Stimulated activated CD4-positive, alpha-beta T cell treated with anti-CD3 and anti-CD28 coated beads, Interleukin-2, amount 100 ng/mL, for 4 hours (primary cell): Measurements from ENCODE around the gene MN1.

Source experiments
- DNase-seq: peaks from one replicate; pipeline ENCODE4 v3.0.0-alpha.2; 2020; ENCODE audit warnings: low read depth

Gene MN1

DNA sequence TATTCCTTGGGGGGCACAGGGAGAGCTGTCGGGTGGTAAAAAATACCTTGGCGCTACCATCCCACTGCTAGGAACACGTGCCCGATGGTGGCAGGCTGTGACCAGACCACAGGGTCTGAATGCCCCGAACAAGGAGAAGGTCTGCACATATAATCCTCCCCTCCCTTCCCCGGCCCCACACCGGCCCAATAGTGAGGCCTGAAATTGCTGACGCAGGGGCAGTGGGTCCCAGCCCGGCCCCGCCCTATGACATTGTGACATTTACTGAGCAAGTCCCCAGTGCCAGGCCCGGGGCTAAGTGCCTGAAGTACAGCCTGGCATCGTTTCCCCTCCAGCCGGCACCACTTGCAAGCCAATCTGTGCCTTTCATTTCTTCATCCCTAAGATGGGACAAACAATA, 19.5 kb downstream of the MN1 start:
- no peak for DNase-seq

GRCh38 chr22:27780161-27780575, 21.4 kb downstream of the MN1 start:
- DNase-seq: no peak

DNA sequence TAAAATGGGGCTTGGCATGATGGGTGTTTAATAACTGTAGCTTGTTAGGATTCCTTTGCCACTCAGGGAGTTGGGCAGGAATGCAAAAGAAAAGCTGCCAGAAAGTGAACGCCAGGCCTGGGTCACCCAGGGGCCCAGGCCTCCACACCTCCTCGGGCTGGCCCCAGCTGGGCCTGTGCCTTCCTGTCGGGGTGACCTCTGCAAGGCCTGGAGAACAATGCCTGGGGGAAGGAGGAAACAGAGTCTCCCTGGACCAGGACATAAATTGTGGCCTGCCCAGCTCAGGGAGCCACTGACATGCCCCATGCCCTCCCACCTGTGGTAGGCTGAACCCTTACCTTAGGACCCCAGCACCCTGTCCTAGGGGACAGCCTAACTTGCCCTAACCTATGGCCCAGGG, 21.9 kb downstream of the MN1 start:
- no peak for DNase-seq

GRCh38 chr22:27778294-27779090, 23.1 kb downstream of the MN1 start:
- DNase-seq: no peak

DNA sequence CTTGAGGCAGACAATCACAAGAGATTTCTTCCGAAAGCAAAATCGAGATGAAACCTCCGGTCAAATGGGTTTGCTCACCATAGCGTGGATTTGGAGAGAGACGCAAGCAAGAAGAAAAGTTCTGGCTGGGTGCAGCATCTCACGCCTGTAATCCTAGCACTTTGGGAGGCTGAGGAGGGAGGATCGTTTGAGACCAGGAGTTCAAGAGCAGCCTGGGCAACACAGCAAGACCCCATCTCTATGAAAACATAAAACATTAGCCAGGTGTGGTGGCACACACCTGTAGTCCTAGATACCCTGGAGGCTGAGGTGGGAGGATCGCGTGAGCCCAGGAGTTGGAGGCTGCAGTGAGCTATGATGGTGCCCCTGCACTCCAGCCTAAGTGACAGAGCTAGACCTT, 24.4 kb downstream of the MN1 start:
- no peak for DNase-seq

GRCh38 chr22:27776650-27776958, 25.0 kb downstream of the MN1 start:
- no peak for DNase-seq

DNA sequence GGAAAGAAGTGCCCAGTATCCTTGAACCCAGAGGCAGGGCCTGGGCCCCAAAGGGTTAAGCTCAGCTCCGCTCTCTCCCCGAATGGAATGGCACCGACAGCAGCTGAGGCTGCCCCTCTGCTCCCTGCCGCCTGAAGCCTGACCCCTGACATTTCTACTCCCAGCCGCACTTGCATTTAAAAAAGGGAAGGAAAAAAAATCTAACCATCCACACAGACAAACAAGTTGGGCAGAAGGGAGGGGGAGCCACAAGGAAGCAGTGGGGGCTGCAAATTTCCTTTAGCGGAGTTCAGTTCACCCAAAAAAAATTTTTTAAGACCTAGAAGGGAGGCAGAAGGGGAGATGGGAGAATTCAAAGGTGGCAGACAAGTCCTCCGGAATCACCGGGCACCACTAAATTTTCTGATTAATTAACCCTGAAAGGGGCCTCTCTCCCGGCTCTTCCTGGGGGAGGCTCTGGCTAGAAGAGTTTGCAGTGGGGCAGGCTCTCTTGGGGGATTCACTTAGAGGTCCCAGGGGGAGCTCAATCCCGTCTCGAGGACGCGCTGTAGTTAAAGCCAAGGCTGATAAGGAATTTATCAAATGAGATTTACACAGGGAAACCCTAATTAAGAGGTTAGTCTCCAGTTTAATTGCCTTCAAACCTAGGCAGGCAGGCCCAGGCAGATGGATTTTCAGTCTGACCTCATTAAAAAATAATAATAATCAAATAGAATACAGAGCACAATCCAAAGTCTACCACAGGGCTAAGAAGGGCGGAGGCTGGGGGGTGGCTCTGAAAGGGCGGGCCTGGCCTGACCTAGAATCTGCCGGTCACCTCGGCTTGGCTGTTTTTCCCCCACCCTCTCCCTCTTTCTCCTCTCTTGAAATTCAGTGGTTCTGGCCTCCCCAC, 25.6 kb downstream of the MN1 start:
- no peak for DNase-seq

GRCh38 chr22:27775087-27775698, 26.4 kb downstream of the MN1 start:
- DNase-seq: no peak

- no peak for DNase-seq
Observed at GRCh38 chr22:27774200-27774599, 27.4 kb downstream of the MN1 start.

GRCh38 chr22:27772984-27773498, 28.5 kb downstream of the MN1 start:
- no peak for DNase-seq

DNA sequence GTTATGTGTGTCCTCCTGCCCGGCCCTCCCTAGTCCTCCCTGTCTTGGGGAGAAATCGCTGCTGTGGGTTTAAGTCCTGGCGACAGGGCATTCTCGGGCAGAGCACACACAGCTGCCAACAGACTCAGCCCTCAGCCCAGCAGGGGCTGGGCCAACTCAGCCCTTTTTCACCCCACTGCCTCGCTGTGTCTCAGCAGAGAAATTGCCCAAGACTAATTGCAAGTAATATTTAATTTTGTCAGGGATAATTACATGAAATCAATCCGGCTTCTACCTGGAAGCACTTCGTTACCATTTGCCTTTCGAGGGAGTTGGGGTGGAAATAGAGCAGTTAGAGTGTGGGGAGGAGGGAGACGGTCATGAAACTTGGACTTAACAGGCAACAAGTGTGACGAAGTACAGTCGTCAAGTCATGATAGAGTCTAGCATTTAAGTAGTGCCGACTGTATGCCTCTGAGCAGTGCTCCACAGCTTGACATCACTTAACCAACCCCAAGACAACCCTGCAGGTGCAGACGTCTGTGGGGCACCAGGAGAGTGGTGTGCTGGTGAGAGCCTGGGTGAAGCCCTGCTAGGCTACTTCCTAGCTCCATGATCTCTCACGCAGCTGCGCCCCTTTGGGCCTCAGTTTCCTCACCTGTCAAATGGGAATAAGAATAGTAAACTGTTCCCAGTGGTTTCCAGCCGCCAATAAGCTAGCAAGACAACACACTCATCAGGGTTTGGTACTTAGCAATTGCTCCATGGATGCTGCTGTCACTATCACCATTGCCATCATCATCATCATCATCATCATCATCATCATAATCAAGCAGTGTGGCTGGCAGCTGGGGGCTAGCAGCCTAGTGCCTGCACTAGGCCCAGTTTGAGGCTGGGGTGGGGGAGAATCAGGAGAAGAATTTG, 29.2 kb downstream of the MN1 start:
- no peak for DNase-seq

DNA sequence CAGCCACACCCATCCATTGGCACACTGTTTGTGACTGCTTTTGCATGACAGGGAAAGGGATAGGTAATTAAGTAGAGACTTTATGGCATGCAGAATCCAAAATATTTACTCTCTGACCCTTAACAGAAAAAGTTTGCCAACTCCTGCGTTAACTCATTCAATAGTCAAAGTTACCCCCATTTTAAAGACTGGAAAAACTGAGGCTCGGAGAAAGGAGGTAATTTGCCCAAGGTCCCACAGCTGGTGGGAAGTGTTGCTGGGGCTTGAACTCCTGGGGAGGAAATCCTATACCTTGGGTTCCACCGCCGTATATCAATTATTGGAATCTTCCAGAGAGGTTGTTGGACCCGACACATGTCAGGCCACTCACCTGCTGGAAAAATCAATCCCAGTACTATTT, 29.9 kb downstream of the MN1 start:
- no peak for DNase-seq

DNA sequence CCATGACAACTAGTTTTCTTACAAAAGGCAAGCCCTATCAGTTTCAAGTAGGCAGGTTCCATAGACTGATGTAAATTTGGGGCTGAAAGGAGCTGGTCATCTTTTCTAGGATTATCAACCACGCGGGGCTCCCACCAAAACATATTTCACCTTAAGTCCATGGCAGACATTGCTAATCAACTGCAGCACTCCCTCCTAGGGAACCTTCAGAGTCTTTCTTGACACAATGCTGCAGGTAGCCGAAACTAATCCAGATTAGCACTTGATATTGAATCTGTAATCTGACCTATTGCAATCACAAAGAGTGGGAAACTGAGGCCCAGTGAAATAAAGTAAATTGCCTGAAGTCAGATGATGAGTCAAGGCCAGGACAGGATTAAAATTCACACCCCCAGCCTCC, 32.5 kb downstream of the MN1 start:
- no peak for DNase-seq

DNA sequence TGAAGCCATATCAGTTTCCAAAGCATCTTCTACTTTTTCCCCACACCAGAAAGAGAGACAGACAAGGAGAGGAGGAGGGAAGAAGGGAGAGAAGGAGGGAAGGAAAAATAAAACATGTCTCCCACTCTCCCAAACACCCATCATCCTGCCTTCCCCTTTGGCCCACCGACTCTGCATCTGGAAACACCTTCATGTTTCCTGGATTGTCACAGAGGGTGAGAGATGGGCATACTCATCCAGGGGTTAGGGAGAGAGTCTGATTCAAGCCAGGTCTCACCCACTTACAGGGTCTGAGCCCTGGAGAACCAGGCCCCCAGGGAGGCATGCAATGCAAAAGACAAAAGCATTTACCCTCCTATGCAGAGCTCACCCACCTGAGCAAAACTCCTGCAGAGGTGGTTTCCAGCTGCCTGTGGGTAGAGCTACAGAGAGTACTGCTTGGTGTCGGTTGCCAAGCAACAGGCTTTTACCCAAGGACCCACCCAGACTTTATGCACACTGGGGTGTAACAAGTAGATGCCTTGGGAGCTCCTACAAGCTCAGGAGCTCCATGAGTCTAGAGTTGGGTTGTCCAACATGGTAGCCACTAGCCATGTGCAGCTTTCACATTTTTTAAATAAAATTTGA, 33.4 kb downstream of the MN1 start:
- no peak for DNase-seq

DNA sequence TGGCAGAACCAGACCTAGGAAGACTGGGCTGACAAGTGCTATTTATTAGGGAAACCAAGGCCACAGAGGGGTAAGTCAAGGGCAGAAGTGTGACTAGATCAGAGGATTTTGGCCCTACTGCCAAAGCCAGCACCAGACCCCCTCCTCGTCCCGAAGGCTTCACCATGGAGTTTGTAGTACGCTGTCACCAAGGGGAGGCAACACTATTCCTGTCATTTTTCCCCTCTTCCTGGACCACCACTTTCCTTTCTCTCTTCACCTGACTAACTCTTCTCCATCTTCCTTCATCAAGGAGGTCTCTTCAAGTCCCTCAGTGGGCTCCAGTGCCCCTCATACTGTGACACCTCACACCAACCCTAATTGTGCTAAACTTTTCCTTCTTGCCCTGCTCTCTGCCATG, 34.9 kb downstream of the MN1 start:
- DNase-seq: no peak

DNA sequence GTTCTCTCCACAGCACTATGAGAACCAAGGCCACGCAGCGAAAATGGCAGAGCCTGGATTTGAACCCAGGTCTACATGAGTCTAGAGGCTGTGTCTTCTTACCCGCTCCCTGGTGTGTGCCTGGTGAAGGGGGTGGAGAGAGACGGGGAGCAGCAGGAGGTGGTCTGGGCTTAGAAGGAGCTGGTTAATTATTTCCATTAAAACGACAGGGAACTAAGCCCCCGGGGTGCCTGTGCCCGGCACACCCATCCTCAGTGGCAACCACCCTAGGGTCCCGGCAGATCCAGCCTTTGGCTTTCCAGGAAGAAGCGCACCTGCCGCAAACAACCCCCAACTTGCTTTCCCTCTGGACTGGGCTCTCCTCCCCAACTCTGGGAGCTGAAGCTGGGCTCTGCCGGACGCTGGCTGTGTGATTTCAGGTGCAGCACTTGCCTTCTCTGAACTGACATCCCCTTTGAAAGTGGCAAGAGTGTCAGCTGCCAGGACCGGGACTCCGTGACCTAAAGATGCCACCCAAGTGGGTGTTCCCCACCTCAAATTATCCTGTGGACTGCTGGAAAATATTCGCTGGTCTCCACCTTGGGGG, 35.8 kb downstream of the MN1 start:
- no peak for DNase-seq

DNA sequence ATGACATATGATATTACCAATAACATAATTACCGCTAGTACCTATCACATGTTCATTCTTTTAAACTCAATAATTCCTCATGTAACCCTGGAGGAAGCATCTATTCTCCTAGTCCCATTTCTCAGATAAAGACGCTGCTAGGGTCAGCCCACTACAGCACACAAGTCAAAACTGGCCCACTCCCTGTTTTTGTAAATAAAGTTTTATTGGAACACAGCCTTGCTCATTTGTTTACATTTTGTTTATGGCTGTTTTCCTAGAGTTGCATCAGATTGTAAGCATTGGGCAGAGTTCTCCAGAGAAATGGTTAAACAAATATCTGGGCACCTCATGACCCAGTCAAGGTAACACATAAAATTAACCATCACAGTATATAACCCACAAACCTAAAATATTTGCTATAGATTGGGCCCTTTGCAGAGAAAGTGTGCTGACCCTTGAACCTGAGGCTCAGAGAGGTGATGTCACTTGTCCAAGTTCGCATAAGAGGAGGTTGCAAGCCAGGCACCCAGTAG, 36.8 kb downstream of the MN1 start:
- DNase-seq: no peak

DNA sequence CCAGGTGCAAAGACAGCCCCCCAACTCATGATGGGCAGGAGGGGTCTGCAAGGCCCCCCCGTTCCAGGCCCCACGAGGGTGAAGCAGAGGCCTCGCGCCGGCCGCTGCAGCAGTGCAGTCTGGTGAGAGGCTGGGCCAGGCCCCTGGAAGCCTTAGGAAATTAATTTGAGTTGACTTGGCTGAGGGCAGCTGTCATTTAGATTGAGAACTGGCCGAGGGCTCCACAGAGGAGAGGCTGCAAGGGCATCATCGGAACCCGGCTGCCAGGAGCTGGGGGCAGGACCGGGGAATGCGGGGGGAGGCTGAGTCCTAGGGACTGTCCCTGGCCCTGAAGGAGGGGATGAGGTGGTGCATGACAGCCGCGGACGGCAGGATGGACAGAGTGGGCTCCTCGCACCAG, 39.9 kb downstream of the MN1 start:
- no peak for DNase-seq

GRCh38 chr22:27761000-27761399, 40.6 kb downstream of the MN1 start:
- no peak for DNase-seq

DNA sequence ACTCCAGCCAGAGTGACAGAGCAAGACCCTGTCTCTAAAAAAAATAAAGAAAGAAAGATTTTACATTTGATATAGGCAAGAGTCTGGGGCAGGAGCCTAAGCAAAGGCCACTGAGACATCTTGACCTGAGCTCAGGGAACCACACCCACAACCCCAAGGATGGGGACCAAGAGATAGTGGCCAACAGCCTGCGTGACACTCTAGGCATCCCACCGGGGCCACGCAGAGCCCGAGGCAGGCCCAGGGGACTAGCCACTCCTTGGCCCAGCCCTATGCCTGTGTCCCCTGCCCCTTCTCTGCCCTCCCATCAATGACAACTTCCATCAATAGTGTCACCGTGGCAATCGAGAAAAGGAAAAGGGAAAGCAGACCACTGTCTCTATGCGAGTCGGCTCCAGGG, 41.1 kb downstream of the MN1 start:
- no peak for DNase-seq
